Mammary epithelial cell (primary cell): ENCODE measurements around the gene VWA3A.

Source experiments
- EZH2 ChIP-seq: IDR thresholded peaks from 2 replicates; pipeline ENCODE4 v1.6.1; 2012; ENCODE audit warnings: low read length, inconsistent platforms, borderline replicate concordance
- TF ChIP-seq, protein P1 (sequence below), 2 donors: IDR thresholded peaks in 1 of 2; conservative IDR thresholded peaks in 1 of 2; 2 replicates each; pipeline ENCODE4 v1.5.1; 2011 to 2012; ENCODE audit warnings: inconsistent platforms in 2 of 2, low read length in 2 of 2, mild to moderate bottlenecking in 2 of 2, control low read depth in 1 of 2, low read depth in 1 of 2; ENCODE audit not compliant: insufficient read depth in 1 of 2; ENCODE audit errors: extremely low read depth in 1 of 2

DNA sequence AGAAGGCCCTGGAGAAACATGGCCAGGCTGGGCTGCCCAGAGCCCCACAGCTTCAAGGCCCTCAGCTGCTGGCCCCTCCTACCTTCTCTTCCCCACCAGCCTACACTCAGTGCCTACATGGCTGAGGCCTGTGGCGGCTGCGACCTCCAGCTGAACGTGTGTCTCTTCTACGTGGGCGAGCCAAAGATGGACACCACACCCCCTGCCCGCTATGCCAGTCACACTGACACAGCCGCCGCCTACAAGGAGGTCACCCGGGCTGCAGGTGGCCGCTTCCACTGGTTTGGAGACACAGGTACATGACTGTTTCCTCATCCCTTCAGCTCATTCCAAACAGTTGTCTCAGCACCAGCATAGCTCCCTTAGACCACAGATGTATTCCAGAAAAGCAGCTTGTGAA, 40.5 kb downstream of the VWA3A start:
- TF ChIP-seq, protein P1, sequence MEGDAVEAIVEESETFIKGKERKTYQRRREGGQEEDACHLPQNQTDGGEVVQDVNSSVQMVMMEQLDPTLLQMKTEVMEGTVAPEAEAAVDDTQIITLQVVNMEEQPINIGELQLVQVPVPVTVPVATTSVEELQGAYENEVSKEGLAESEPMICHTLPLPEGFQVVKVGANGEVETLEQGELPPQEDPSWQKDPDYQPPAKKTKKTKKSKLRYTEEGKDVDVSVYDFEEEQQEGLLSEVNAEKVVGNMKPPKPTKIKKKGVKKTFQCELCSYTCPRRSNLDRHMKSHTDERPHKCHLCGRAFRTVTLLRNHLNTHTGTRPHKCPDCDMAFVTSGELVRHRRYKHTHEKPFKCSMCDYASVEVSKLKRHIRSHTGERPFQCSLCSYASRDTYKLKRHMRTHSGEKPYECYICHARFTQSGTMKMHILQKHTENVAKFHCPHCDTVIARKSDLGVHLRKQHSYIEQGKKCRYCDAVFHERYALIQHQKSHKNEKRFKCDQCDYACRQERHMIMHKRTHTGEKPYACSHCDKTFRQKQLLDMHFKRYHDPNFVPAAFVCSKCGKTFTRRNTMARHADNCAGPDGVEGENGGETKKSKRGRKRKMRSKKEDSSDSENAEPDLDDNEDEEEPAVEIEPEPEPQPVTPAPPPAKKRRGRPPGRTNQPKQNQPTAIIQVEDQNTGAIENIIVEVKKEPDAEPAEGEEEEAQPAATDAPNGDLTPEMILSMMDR (conservative IDR thresholded peaks at IDR 0.05 in 1 of 2, IDR thresholded peaks at IDR 0.05 in 1 of 2; ENCODE audit: extremely low read depth in 1 of 2, insufficient read depth in 1 of 2, low read depth in 1 of 2, low read length in 2 of 2): no peak
- no peak for TF ChIP-seq EZH2
